ENCODE data around the gene MESP2. TPM values are rescaled to one million over a fixed set of nuclear protein-coding genes. Genes with fewer than 3 reads are reported as not detected.

MESP2 gene
- total and polyA plus RNA-seq, 2 of the 13 experiments (the other 11 are each of a cell fraction or from before 2014, with no cell fraction given) = not detected

DNA sequence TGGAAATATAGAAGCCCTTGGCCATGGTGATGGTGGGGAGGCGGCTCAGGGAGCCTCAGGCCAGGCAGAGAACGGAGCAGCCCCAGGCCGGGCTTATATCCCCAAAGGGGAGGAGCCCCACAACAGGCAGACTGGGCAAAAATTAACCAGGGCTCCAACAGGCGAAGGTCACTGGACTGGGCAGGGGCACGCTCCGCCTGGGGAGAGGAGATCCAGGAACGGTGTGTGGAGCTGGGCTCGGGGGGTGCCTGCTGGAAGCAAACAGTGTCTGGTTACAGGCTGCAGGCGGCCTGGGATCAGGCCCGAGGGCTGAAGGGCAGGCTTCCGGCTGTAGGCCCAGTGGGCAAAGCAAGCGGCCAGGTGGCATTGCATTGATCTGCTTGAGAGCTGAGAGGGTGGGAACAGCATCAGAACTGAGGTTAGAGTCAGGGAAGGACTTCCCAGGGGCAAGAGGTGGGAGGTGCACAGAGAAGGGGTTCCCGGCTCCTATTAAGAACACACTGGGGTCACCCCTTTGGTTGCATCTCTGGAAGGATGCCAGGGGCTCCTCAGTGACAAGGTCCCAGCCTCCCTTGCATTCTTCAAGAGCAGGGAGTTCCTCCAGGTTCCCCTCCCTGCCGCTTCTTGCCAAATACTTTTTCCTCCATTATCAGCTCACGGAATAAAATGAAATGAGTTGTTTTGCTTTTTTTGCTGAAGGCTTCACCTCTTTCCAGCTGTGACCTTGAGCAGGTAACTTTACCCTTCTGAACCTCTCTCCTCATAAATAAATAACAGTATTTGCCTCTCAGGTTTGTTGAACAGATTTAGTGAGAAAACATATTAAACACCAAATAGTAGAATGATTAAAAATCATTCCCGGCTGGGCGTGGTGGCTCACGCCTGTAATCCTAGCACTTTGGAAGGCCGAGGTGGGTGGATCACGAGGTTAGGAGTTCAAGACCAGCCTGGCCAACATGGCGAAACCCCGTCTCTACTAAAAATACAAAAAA, 30.7 kb downstream of the MESP2 start (continued):
- TF ChIP-seq ZNF816 (CRISPR knock-in tag; IDR thresholded peaks at IDR 0.05; ENCODE audit: borderline replicate concordance) (peak; percentile 60; the same call in 1 of the 2 replicates), RFX1 (IDR thresholded peaks at IDR 0.05) (no peak), EED (CRISPR knock-in tag; IDR thresholded peaks at IDR 0.05) (no peak), SKI (IDR thresholded peaks at IDR 0.05; ENCODE audit: partially characterized antibody) (peak; percentile 62), ZBTB38 (CRISPR knock-in tag; IDR thresholded peaks at IDR 0.05) (peak; percentile 20; the same call in 1 of the 2 replicates), MED13 (CRISPR knock-in tag; IDR thresholded peaks at IDR 0.05) (peak; percentile 52; the same call in 1 of the 2 replicates), ZNF232 (CRISPR knock-in tag; IDR thresholded peaks at IDR 0.05; ENCODE audit: borderline replicate concordance) (peak; percentile 20; the same call in 1 of the 2 replicates), MIXL1 (CRISPR knock-in tag; IDR thresholded peaks at IDR 0.05) (peak; percentile 77; the same call in 1 of the 2 replicates), KDM4B (CRISPR knock-in tag; IDR thresholded peaks at IDR 0.05) (no peak), HOXA5 (CRISPR knock-in tag; IDR thresholded peaks at IDR 0.05) (peak; percentile 80; the same call in 1 of the 2 replicates), ARHGAP35 (CRISPR knock-in tag; IDR thresholded peaks at IDR 0.05; ENCODE audit: borderline replicate concordance) (no peak), CBFB (CRISPR knock-in tag; IDR thresholded peaks at IDR 0.05) (peak; percentile 70), ZNF776 (CRISPR knock-in tag; IDR thresholded peaks at IDR 0.05) (no peak), KMT2A (CRISPR knock-in tag; IDR thresholded peaks at IDR 0.05) (peak; percentile 80), ONECUT2 (CRISPR knock-in tag; IDR thresholded peaks at IDR 0.05) (peak; percentile 76)
- TF ChIP-seq, protein P1, sequence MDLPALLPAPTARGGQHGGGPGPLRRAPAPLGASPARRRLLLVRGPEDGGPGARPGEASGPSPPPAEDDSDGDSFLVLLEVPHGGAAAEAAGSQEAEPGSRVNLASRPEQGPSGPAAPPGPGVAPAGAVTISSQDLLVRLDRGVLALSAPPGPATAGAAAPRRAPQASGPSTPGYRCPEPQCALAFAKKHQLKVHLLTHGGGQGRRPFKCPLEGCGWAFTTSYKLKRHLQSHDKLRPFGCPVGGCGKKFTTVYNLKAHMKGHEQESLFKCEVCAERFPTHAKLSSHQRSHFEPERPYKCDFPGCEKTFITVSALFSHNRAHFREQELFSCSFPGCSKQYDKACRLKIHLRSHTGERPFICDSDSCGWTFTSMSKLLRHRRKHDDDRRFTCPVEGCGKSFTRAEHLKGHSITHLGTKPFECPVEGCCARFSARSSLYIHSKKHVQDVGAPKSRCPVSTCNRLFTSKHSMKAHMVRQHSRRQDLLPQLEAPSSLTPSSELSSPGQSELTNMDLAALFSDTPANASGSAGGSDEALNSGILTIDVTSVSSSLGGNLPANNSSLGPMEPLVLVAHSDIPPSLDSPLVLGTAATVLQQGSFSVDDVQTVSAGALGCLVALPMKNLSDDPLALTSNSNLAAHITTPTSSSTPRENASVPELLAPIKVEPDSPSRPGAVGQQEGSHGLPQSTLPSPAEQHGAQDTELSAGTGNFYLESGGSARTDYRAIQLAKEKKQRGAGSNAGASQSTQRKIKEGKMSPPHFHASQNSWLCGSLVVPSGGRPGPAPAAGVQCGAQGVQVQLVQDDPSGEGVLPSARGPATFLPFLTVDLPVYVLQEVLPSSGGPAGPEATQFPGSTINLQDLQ (CRISPR knock-in tag; IDR thresholded peaks at IDR 0.05) = peak; percentile 70; the same call in 1 of the 2 replicates
- TF ChIP-seq, protein P2, sequence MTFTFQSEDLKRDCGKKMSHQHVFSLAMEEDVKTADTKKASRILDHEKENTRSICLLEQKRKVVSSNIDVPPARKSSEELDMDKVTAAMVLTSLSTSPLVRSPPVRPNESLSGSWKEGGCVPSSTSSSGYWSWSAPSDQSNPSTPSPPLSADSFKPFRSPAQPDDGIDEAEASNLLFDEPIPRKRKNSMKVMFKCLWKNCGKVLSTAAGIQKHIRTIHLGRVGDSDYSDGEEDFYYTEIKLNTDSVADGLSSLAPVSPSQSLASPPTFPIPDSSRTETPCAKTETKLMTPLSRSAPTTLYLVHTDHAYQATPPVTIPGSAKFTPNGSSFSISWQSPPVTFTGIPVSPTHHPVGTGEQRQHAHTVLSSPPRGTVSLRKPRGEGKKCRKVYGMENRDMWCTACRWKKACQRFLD (CRISPR knock-in tag; IDR thresholded peaks at IDR 0.05; ENCODE audit: borderline replicate concordance) = no peak
- TF ChIP-seq, protein P3, sequence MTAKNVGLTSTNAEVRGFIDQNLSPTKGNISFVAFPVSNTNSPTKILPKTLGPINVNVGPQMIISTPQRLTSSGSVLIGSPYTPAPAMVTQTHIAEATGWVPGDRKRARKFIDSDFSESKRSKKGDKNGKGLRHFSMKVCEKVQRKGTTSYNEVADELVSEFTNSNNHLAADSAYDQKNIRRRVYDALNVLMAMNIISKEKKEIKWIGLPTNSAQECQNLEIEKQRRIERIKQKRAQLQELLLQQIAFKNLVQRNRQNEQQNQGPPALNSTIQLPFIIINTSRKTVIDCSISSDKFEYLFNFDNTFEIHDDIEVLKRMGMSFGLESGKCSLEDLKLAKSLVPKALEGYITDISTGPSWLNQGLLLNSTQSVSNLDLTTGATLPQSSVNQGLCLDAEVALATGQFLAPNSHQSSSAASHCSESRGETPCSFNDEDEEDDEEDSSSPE (CRISPR knock-in tag; IDR thresholded peaks at IDR 0.05) = no peak; the same call in 1 of the 2 replicates
- TF ChIP-seq, protein P4, sequence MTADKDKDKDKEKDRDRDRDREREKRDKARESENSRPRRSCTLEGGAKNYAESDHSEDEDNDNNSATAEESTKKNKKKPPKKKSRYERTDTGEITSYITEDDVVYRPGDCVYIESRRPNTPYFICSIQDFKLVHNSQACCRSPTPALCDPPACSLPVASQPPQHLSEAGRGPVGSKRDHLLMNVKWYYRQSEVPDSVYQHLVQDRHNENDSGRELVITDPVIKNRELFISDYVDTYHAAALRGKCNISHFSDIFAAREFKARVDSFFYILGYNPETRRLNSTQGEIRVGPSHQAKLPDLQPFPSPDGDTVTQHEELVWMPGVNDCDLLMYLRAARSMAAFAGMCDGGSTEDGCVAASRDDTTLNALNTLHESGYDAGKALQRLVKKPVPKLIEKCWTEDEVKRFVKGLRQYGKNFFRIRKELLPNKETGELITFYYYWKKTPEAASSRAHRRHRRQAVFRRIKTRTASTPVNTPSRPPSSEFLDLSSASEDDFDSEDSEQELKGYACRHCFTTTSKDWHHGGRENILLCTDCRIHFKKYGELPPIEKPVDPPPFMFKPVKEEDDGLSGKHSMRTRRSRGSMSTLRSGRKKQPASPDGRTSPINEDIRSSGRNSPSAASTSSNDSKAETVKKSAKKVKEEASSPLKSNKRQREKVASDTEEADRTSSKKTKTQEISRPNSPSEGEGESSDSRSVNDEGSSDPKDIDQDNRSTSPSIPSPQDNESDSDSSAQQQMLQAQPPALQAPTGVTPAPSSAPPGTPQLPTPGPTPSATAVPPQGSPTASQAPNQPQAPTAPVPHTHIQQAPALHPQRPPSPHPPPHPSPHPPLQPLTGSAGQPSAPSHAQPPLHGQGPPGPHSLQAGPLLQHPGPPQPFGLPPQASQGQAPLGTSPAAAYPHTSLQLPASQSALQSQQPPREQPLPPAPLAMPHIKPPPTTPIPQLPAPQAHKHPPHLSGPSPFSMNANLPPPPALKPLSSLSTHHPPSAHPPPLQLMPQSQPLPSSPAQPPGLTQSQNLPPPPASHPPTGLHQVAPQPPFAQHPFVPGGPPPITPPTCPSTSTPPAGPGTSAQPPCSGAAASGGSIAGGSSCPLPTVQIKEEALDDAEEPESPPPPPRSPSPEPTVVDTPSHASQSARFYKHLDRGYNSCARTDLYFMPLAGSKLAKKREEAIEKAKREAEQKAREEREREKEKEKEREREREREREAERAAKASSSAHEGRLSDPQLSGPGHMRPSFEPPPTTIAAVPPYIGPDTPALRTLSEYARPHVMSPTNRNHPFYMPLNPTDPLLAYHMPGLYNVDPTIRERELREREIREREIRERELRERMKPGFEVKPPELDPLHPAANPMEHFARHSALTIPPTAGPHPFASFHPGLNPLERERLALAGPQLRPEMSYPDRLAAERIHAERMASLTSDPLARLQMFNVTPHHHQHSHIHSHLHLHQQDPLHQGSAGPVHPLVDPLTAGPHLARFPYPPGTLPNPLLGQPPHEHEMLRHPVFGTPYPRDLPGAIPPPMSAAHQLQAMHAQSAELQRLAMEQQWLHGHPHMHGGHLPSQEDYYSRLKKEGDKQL (CRISPR knock-in tag; IDR thresholded peaks at IDR 0.05; ENCODE audit: low read depth) = peak; percentile 52
